ENCODE measurements around the gene PHYH.

- TF ChIP-seq, protein P1, sequence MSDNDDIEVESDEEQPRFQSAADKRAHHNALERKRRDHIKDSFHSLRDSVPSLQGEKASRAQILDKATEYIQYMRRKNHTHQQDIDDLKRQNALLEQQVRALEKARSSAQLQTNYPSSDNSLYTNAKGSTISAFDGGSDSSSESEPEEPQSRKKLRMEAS (IDR thresholded peaks at IDR 0.05) = no peak
- TF ChIP-seq, protein P2, sequence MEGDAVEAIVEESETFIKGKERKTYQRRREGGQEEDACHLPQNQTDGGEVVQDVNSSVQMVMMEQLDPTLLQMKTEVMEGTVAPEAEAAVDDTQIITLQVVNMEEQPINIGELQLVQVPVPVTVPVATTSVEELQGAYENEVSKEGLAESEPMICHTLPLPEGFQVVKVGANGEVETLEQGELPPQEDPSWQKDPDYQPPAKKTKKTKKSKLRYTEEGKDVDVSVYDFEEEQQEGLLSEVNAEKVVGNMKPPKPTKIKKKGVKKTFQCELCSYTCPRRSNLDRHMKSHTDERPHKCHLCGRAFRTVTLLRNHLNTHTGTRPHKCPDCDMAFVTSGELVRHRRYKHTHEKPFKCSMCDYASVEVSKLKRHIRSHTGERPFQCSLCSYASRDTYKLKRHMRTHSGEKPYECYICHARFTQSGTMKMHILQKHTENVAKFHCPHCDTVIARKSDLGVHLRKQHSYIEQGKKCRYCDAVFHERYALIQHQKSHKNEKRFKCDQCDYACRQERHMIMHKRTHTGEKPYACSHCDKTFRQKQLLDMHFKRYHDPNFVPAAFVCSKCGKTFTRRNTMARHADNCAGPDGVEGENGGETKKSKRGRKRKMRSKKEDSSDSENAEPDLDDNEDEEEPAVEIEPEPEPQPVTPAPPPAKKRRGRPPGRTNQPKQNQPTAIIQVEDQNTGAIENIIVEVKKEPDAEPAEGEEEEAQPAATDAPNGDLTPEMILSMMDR (IDR thresholded peaks at IDR 0.05; ENCODE audit: low read depth, low read length, missing input control) = no peak
- TF ChIP-seq RXRA (IDR thresholded peaks at IDR 0.05) (no peak), RAD21 (IDR thresholded peaks at IDR 0.05) (no peak), REST (IDR thresholded peaks at IDR 0.05) (no peak)
Measured at GRCh38 chr10:13310518-13311176, 10.8 kb upstream of the PHYH start.

Data from liver (tissue), 3 donors.